NCI-H1694 (cell line): ENCODE results near the gene KNSTRN.

Experiments
- DNase-seq: peaks from one replicate; lab custom pipeline; 2025; lab: John Stamatoyannopoulos, UW

The KNSTRN gene

GRCh38 chr15:40345867-40346578 is 36.5 kb upstream of the KNSTRN start:
- DNase-seq = no peak

GRCh38 chr15:40346579-40347558 is 35.7 kb upstream of the KNSTRN start:
- DNase-seq = no peak

GRCh38 chr15:40347559-40348473 is 34.7 kb upstream of the KNSTRN start:
- no peak for DNase-seq

- DNase-seq = no peak
Measured at GRCh38 chr15:40348474-40348870, 34.0 kb upstream of the KNSTRN start.

- DNase-seq = no peak
Measured at GRCh38 chr15:40349163-40349562, 33.4 kb upstream of the KNSTRN start.

- no peak for DNase-seq
Measured at GRCh38 chr15:40352281-40352901, 30.1 kb upstream of the KNSTRN start.

GRCh38 chr15:40353697-40354096 is 28.8 kb upstream of the KNSTRN start:
- peak; percentile 57 for DNase-seq

- DNase-seq = peak; percentile 92
Measured at GRCh38 chr15:40354408-40355171, 27.9 kb upstream of the KNSTRN start.

- no peak for DNase-seq
Measured at GRCh38 chr15:40355976-40356585, 26.4 kb upstream of the KNSTRN start.

- DNase-seq = no peak
Measured at GRCh38 chr15:40357246-40357645, 25.3 kb upstream of the KNSTRN start.

GRCh38 chr15:40357723-40358470 is 24.6 kb upstream of the KNSTRN start, which contains the start of gene DISP2:
Gene DISP2 (plus strand): TSS chr15:40358219. CDS start chr15:40358322, 103 bp downstream.
- DNase-seq = peak; percentile 31

- peak; percentile 26 for DNase-seq
Measured at GRCh38 chr15:40358471-40359353, 23.8 kb upstream of the KNSTRN start.

GRCh38 chr15:40360015-40360414 is 22.5 kb upstream of the KNSTRN start:
- DNase-seq = no peak

- no peak for DNase-seq
Measured at GRCh38 chr15:40361640-40362039, 20.9 kb upstream of the KNSTRN start.

GRCh38 chr15:40363611-40364010 is 18.9 kb upstream of the KNSTRN start:
- DNase-seq = no peak

GRCh38 chr15:40364251-40364650 is 18.3 kb upstream of the KNSTRN start:
- no peak for DNase-seq

GRCh38 chr15:40365016-40365415 is 17.5 kb upstream of the KNSTRN start:
- DNase-seq = no peak
